DMS 273 (cell line): ENCODE measurements around the gene NAT14.
"Not testable (repeated sequence)": the region's sequence is repeated elsewhere in the genome, so short reads cannot be mapped to it uniquely, and the experiment has no call there.

Experiments used
- DNase-seq: peaks from one replicate; lab custom pipeline; 2025; ENCODE audit not compliant: unreplicated experiment; lab: John Stamatoyannopoulos, UW

The NAT14 gene

GRCh38 chr19:55484593-55485438, at the start of gene NAT14:
NAT14 (plus strand) TSS chr19:55485188; CDS start chr19:55485709, 521 bp downstream.
- peak; percentile 90 for DNase-seq

GRCh38 chr19:55436847-55437246, 48.1 kb upstream of the NAT14 start:
- no peak for DNase-seq

- peak; percentile 82 for DNase-seq
Measured at GRCh38 chr19:55437410-55437809, 47.6 kb upstream of the NAT14 start.

- no peak for DNase-seq
Measured at GRCh38 chr19:55439052-55439451, 45.9 kb upstream of the NAT14 start.

- peak; percentile 44 for DNase-seq
Measured at GRCh38 chr19:55440411-55441105, 44.4 kb upstream of the NAT14 start.

GRCh38 chr19:55441319-55441691, 43.7 kb upstream of the NAT14 start:
- DNase-seq = peak; percentile 48

- DNase-seq = no peak
Measured at GRCh38 chr19:55441692-55442321, 43.2 kb upstream of the NAT14 start.

GRCh38 chr19:55442372-55442961, 42.5 kb upstream of the NAT14 start:
- DNase-seq = peak; percentile 38

- peak; percentile 67 for DNase-seq
Measured at GRCh38 chr19:55443045-55443823, 41.8 kb upstream of the NAT14 start, which contains the start of gene SHISA7. SHISA7 (minus strand) TSS chr19:55443300; CDS start chr19:55442863, 437 bp downstream.

- no peak for DNase-seq
Measured at GRCh38 chr19:55443824-55444480, 41.0 kb upstream of the NAT14 start.

- no peak for DNase-seq
Measured at GRCh38 chr19:55444646-55445045, 40.3 kb upstream of the NAT14 start.

GRCh38 chr19:55446060-55446459, 38.9 kb upstream of the NAT14 start:
- DNase-seq = no peak

GRCh38 chr19:55447421-55448174, 37.4 kb upstream of the NAT14 start:
- peak; percentile 90 for DNase-seq

GRCh38 chr19:55448175-55448490, 36.9 kb upstream of the NAT14 start:
- DNase-seq = not testable (repeated sequence)

GRCh38 chr19:55449469-55449868, 35.5 kb upstream of the NAT14 start:
- no peak for DNase-seq

- peak; percentile 53 for DNase-seq
Measured at GRCh38 chr19:55451163-55451964, 33.6 kb upstream of the NAT14 start.

- DNase-seq = peak; percentile 73
Measured at GRCh38 chr19:55451965-55452748, 32.8 kb upstream of the NAT14 start.
